GM21360 (cell line): ENCODE results near the gene KLHL10.
A peak's percentile ranks its signal among the peaks of the same experiment; 100 is the strongest.
"Not testable (repeated sequence)": the region's sequence is repeated elsewhere in the genome, so short reads cannot be mapped to it uniquely, and the experiment has no call there.

Experiments
- ATAC-seq: cut with Tn5 transposase; IDR thresholded peaks from one replicate; pipeline ENCODE4 v1.9.1; 2021; ENCODE audit warnings: mild to moderate bottlenecking, moderate library complexity; ENCODE audit not compliant: unreplicated experiment

Gene KLHL10

GRCh38 chr17:41849251-41849990 is 11.8 kb downstream of the KLHL10 start:
- ATAC-seq: no peak

GRCh38 chr17:41851382-41851781 is 13.8 kb downstream of the KLHL10 start:
- ATAC-seq: not testable (repeated sequence)

- ATAC-seq: no peak
Measured at GRCh38 chr17:41860254-41860931, 22.8 kb downstream of the KLHL10 start.

- no peak for ATAC-seq
Measured at GRCh38 chr17:41863074-41863848, 25.6 kb downstream of the KLHL10 start.

GRCh38 chr17:41864498-41864835 is 26.8 kb downstream of the KLHL10 start:
- peak; percentile 23 for ATAC-seq

GRCh38 chr17:41864836-41865595 is 27.4 kb downstream of the KLHL10 start, which contains the start of gene KLHL11:
KLHL11 (minus strand) TSS chr17:41865423; CDS start chr17:41865370, 53 bp downstream.
- peak; percentile 76 for ATAC-seq

GRCh38 chr17:41865596-41865893 is 27.9 kb downstream of the KLHL10 start:
- no peak for ATAC-seq

- ATAC-seq: no peak
Measured at GRCh38 chr17:41868568-41868967, 30.9 kb downstream of the KLHL10 start.

- no peak for ATAC-seq
Measured at GRCh38 chr17:41869426-41869825, 31.8 kb downstream of the KLHL10 start.

GRCh38 chr17:41870097-41870496 is 32.5 kb downstream of the KLHL10 start:
- no peak for ATAC-seq

GRCh38 chr17:41870627-41871026 is 33.0 kb downstream of the KLHL10 start:
- no peak for ATAC-seq

GRCh38 chr17:41871789-41872188 is 34.2 kb downstream of the KLHL10 start:
- no peak for ATAC-seq

GRCh38 chr17:41873559-41874292 is 36.1 kb downstream of the KLHL10 start:
- ATAC-seq: no peak

GRCh38 chr17:41874293-41874670 is 36.7 kb downstream of the KLHL10 start:
- not testable (repeated sequence) for ATAC-seq

GRCh38 chr17:41880130-41880529 is 42.5 kb downstream of the KLHL10 start:
- no peak for ATAC-seq

- ATAC-seq: no peak
Measured at GRCh38 chr17:41882756-41883155, 45.1 kb downstream of the KLHL10 start.

- no peak for ATAC-seq
Measured at GRCh38 chr17:41885733-41886132, 48.1 kb downstream of the KLHL10 start.

GRCh38 chr17:41888332-41888965 is 50.8 kb downstream of the KLHL10 start:
- ATAC-seq: no peak

- ATAC-seq: no peak
Measured at GRCh38 chr17:41891135-41892020, 53.8 kb downstream of the KLHL10 start.
